NCI-H446 treated with DMSO at 0.1 percent for 48 hours (cell line): Measurements from ENCODE around the gene ARHGEF10L.

Source experiments
- DNase-seq: peaks from one replicate; lab custom pipeline; 2025; lab: John Stamatoyannopoulos, UW

The ARHGEF10L gene

GRCh38 chr1:17594026-17594425, 54.5 kb downstream of the ARHGEF10L start:
- DNase-seq, result no peak

GRCh38 chr1:17594690-17595601, 55.4 kb downstream of the ARHGEF10L start:
- no peak for DNase-seq

- no peak for DNase-seq
Observed at GRCh38 chr1:17595602-17595925, 56.1 kb downstream of the ARHGEF10L start.

GRCh38 chr1:17596186-17596585, 56.7 kb downstream of the ARHGEF10L start:
- DNase-seq, result no peak

DNA sequence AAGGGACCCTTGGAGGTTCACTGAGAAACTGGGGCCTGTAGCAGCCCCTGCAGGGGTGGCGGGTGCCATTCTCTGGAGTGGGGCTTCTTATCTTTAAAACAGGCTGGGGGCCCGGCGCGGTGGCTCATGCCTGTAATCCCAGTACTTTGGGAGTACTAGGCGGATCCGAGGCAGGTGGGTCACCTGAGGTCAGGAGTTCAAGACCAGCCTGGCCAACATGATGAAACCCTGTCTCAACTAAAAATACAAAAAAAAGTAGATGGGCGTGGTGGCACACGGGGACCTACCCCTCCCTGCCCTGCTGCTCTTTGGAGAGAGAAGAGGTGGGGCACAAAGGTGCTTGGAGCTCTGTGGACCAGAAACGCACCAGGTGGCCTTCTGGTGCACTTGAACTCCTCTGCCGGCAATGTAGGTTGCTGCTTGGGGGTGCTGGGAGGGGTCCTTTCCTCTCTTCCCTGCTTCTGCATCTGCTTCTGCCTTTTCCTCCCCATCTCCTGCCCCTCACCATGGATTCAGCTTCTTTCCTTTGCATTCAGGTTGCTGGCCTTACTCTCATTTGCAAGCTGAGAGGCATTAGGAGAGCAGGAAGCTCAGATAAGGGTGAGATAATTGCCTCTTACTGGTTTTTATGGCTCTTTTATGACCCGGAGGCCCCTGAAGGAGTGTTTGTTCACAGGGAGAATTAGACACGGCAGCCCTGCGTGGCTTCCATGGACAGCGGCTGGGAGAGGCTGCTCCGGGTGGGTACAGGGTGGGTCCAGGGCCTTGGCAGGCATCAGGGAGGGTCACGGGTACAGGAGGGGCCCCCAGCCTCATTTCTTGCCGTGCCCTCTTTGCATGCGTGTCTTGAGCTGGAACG, 57.4 kb downstream of the ARHGEF10L start:
- DNase-seq, result no peak

DNA sequence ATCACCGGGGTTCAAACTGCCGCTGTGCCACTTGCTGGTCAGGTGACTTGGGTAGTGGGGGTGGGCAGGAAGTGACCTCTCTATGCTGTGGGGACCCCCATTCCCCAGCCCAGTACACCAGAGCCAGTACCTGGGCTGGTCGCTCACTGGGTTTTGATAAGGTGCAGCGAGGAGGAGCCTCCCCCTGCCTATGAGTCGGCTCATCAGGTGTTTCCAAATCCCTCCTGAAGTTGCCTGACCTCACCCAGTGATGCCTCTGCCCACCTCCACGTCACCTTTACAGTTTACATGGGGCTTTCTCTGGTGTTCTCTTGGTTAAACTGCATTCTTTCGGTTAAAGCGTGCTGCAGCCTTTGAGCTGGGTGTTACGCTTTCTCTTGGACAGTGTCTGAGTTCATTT, 58.2 kb downstream of the ARHGEF10L start:
- DNase-seq, result no peak

- DNase-seq, result no peak
Observed at GRCh38 chr1:17598251-17598650, 58.8 kb downstream of the ARHGEF10L start.

GRCh38 chr1:17599291-17599953, 59.9 kb downstream of the ARHGEF10L start:
- no peak for DNase-seq

DNA sequence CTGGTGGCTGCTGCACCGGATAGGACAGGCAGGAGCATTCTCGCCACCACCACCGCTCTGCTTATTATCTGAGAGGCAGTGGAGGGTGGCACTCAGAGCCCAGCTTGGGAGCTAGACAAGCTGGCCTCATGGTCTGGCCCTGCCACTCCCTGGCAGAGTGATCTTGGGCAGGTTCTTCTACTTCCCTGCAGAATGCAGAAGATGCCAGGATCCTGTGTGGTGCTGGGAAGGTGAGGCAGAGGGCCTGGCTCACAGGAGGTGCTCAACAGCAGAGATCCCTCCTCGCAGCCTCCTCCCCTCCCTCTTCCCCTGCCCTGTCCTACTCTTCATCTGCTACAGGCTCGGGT, 60.4 kb downstream of the ARHGEF10L start:
- DNase-seq, result no peak

- DNase-seq, result peak; percentile 1
Observed at GRCh38 chr1:17600321-17600720, 60.8 kb downstream of the ARHGEF10L start.

DNA sequence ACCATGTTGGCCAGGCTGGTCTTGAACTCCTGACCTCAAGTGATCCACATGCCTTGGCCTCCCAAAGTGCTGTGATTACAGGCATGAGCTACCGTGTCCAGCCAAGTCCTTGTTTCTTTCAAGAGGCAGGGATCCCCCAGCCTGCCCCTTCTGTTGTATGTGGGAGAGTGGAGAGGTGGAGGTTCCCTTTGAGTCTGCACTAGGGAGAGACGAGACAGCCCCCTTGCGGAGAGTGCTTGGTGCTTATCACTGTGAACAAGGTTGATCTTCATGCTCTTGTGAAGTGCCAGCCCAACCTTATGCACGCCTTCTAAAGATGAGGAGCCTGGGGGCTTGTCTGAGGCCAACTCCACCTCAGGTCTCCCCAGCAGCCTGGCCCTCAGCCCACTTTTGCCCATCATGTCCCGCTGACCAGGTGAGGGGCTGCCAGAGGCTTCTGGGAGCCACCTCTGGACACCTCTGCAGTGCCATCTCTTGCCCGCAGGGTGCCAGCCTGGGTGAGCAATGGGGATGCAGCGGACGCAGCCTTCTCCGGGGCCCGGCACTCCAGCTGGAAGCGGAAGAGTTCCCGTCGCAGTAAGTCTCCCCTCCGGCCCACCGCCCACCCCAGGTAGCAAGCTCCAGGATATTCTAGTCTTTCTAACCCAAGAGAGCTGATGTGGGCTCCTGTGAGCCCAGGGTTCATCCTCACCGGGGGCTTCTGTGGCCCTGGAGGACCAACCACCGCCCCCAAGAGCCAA, 62.3 kb downstream of the ARHGEF10L start:
- DNase-seq, result no peak

DNA sequence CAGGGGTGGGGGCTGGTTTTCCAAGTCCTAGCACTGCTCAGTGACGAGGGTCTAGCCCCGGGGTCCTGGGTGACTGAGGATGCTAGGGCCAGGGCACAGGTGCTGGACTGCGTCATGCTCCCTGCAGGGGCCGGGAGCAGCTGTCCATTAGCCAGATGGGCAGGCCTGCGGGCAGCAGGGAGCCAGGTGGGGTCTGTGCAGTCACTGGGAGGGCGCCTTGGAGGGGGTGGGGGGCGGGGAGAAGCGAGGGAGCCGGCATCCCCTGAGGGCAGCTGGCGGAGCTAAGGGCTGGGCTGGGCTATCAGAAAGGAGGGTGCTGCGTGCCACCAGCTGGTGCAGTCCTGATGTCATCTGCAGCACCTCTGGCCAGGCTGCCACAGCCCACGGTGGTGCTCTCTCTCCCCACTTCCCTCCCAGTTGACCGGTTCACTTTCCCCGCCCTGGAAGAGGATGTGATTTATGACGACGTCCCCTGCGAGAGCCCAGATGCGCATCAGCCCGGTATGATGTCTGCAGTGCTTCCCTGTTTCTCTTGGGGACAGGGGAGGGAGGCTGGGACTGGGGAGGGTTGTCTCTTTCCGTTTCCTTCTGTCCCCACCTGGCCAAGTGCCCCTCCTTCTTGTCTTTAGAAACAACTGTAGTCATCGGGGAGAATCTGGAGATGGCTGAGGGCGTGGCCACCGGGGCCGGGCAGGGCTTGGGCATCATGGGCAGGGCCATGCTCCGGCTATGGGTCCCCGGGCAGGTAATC, 63.8 kb downstream of the ARHGEF10L start:
- no peak for DNase-seq

GRCh38 chr1:17605582-17606344, 66.3 kb downstream of the ARHGEF10L start:
- no peak for DNase-seq

GRCh38 chr1:17606826-17607440, 67.4 kb downstream of the ARHGEF10L start:
- no peak for DNase-seq

GRCh38 chr1:17607644-17608581, 68.4 kb downstream of the ARHGEF10L start:
- DNase-seq, result no peak

DNA sequence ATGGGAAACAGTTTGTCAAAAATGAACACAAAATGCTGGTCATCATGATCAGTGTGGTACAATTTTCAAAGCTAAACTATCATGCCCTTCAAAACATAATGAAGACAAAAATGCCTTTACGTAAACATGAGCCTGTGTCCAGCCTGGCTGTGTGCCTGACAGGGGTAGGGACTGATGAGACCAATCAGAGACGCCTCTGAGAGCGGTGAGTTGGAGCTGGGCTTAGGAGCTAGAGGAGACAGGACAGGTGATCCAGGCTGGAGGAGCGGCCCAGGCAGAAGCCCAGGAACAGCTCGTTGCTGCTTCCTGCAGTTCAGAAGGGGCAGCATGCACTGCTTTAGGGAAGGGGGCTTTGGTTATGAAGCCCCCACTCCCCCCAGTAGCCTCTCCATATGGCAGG, 70.0 kb downstream of the ARHGEF10L start:
- no peak for DNase-seq

DNA sequence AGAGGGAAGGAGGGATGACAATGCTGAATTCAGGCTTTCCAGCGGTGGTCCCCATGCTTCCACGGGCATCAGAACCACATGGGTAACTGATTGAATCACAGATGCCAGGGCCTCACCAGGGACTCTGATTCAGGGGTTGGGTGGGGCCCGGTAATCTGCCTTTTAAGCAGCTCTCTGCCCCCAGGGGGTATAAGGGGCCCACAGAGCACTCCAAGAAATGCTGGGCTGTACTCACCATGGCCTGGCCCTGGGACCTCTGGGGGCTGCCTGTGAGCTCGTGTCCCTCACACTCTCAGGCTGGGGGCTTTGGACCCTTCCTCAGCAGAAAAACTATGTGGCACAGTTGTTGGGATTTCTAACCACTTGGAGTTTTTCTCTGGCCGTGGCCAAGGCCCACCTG, 70.6 kb downstream of the ARHGEF10L start:
- no peak for DNase-seq

DNA sequence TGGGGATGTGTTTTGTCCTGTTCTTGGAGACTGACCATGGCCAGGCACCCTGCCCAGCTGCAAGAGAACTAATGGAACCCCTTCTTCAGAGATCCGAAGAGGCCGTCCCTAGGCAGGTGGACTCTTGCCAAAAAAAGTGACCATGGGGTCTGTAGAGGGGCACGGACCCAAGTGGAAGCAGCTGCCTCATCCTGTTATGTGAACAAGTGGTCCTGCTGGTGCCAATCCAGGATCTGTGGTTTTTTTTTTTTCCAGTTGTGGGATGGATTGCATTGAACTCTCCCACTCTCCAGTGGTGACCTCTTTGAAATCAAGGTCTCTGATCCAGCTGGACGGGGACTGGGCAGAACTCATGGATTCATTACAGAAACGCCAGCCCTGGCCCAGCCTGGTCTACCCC, 71.2 kb downstream of the ARHGEF10L start:
- no peak for DNase-seq

- DNase-seq, result no peak
Observed at GRCh38 chr1:17611991-17612390, 72.5 kb downstream of the ARHGEF10L start.
